GM12878 (cell line): ENCODE measurements around the gene HBQ1. TPM values are rescaled to one million over a fixed set of nuclear protein-coding genes. Genes with fewer than 3 reads are reported as not detected.
"Not testable (repeated sequence)": the region's sequence is repeated elsewhere in the genome, so short reads cannot be mapped to it uniquely, and the experiment has no call there.

Experiments used
- ATAC-seq: fragments of 200-7000 bp; cut with Tn5 transposase; 3 replicates; pipeline ENCODE4 v1.9.1; 2020; ENCODE audit warnings: mild to moderate bottlenecking, moderate library complexity
- BruUV-seq: library from RNA; stranded (reverse); fragments of 400-500 nt; replicated peaks from 2 replicates; lab custom pipeline; 2021; lab: Mats Ljungman, UMichigan
- CTCF ChIA-PET: fragments of 300-600 bp; sonication (Branson Sonifier 250); formaldehyde crosslinking; extraction: SDS; loops from one replicate; lab custom pipeline; 2021; ENCODE audit warnings: inconsistent platforms; lab: Yijun Ruan, JAX
- POLR2A ChIA-PET: fragments of 350-600 bp; formaldehyde crosslinking; extraction: SDS; loops from one replicate; lab custom pipeline; 2021; ENCODE audit warnings: inconsistent platforms; lab: Charles Lee
- RAD21 ChIA-PET: fragments of 300-600 bp; sonication (Branson Sonifier 250); formaldehyde crosslinking; loops from one replicate; lab custom pipeline; 2023; ENCODE audit warnings: antibody characterized with exemption; ENCODE audit not compliant: unreplicated experiment; lab: Charles Lee
- SMC1A ChIA-PET: fragments of 300-600 bp; sonication (Branson Sonifier 250); formaldehyde crosslinking; loops from one replicate; lab custom pipeline; 2023; ENCODE audit not compliant: unreplicated experiment, uncharacterized antibody; lab: Charles Lee
- DNase-seq: peaks from one replicate; pipeline ENCODE4 v3.0.0-alpha.2; 2011; ENCODE audit warnings: low read depth, low spot score
- FAIRE-seq: peaks from 3 replicates; lab custom pipeline; 2011; peaks lifted over from hg19 to GRCh38; lab: Jason Lieb, UNC
- H2AFZ ChIP-seq: 2 replicates; pipeline ENCODE4 v1.6.0; 2011; ENCODE audit warnings: low read depth, low read length, control low read depth; ENCODE audit not compliant: control insufficient read depth
- H3K27ac ChIP-seq: 2 replicates; pipeline ENCODE4 v1.5.1; 2011; ENCODE audit warnings: control low read depth; ENCODE audit not compliant: control insufficient read depth, insufficient read depth
- H3K27me3 ChIP-seq, 2 experiments: replicated peaks in 1 of 2; 2 replicates each; pipeline versions ENCODE4 v1.6.0 to v1.6.1; 2011; ENCODE audit warnings: low read length in 1 of 2; ENCODE audit not compliant: control insufficient read depth in 2 of 2, insufficient read depth in 2 of 2
- H3K36me3 ChIP-seq, 2 experiments: 2 replicates each; pipeline ENCODE4 v1.5.1; 2011; ENCODE audit warnings: low read length in 1 of 2; ENCODE audit not compliant: control insufficient read depth in 2 of 2, insufficient read depth in 2 of 2
- H3K4me1 ChIP-seq: 2 replicates; pipeline ENCODE4 v1.6.1; 2011; ENCODE audit warnings: mild to moderate bottlenecking, low read length, moderate library complexity, mixed read lengths; ENCODE audit not compliant: control insufficient read depth, insufficient read depth
- H3K4me2 ChIP-seq: 2 replicates; pipeline ENCODE4 v1.6.0; 2011; ENCODE audit warnings: control low read depth; ENCODE audit not compliant: control insufficient read depth, insufficient read depth
- H3K4me3 ChIP-seq: fragments of 200-600 bp; sonication (generic); 2 replicates; pipeline ENCODE4 v1.5.1; 2016
- H3K79me2 ChIP-seq: 2 replicates; pipeline ENCODE4 v1.6.0; 2011; ENCODE audit warnings: low read length; ENCODE audit not compliant: control insufficient read depth, insufficient read depth
- H3K9ac ChIP-seq: 2 replicates; pipeline ENCODE4 v1.8.0; 2011; ENCODE audit warnings: low read length, control low read depth, mixed read lengths; ENCODE audit not compliant: control insufficient read depth, insufficient read depth
- H3K9me3 ChIP-seq: replicated peaks from 3 replicates; pipeline ENCODE4 v1.5.1; 2011; ENCODE audit warnings: mild to moderate bottlenecking, low read length; ENCODE audit not compliant: control insufficient read depth, insufficient read depth
- H4K20me1 ChIP-seq: 2 replicates; pipeline ENCODE4 v1.6.0; 2011; ENCODE audit not compliant: control insufficient read depth, insufficient read depth
- POLR2A ChIP-seq: IDR thresholded peaks from 2 replicates; pipeline ENCODE4 v1.6.1; 2011; ENCODE audit warnings: low read depth, mild to moderate bottlenecking, low read length
- SIN3A ChIP-seq: IDR thresholded peaks from 2 replicates; pipeline ENCODE4 v1.6.1; 2012; ENCODE audit warnings: low read depth, low read length, improper control_type of control experiment
- WGBS: methylation state at CpG from one replicate; pipeline ENCODE4 v1.1.6; 2016; ENCODE audit warnings: low lambda C conversion rate; ENCODE audit not compliant: insufficient replicate concordance, insufficient coverage; ENCODE audit errors: missing lambda C conversion rate; 5-methylcytosine and 5-hydroxymethylcytosine counted together
- in situ Hi-C: fragments of 300-500 bp; cut with MboI; formaldehyde crosslinking; loops from 9 replicates; pipeline ENCODE4 v1.14.3; 2018; ENCODE audit warnings: mixed read lengths
- intact Hi-C: fragments of 100-400 bp; cut with micrococcal nuclease; formaldehyde crosslinking; loops from one replicate; pipeline ENCODE4 v1.14.2; 2022; ENCODE audit not compliant: unreplicated experiment
- polyA plus RNA-seq, 11 experiments: library from polyadenylated mRNA; depleted of rRNA in 4 of 11; unstranded in 6 of 11; stranded (reverse) in 5 of 11; fragments of >200 nt; fragmentation: Nextera tagmentation in 4 of 11; fragmentation: Illumina TruSeq in 1 of 11; extraction: Ambion mirVana in 4 of 11; extraction: Trizol in 1 of 11; gene quantifications; 1 replicate in 1 of 11; 2 replicates in 10 of 11; pipeline versions ENCODE4 v1.2.1 to v1.2.3, GENCODE V29; 2011 to 2016; ENCODE audit warnings: inconsistent platforms in 2 of 11, missing spikeins in 2 of 11, low read depth in 1 of 11
- total RNA-seq, 4 experiments: library from RNA; depleted of rRNA in 3 of 4; stranded (reverse); fragments of >200 nt in 3 of 4; fragmentation: Illumina TruSeq in 1 of 4; extraction: Trizol in 1 of 4; gene quantifications; 2 replicates each; pipeline versions ENCODE4 v1.2.1 to v1.2.3, GENCODE V29; 2013 to 2021
- TF ChIP-seq, protein P1 (sequence below): IDR thresholded peaks from 2 replicates; pipeline ENCODE4 v1.6.1; 2012; ENCODE audit warnings: improper control_type of control experiment, low read depth, low read length; ENCODE audit not compliant: insufficient replicate concordance
- TF ChIP-seq, protein P2 (sequence below): fragments of 450-650 bp; formaldehyde crosslinking; IDR thresholded peaks from 2 replicates; pipeline ENCODE4 v1.4.0; 2020; ENCODE audit warnings: mild to moderate bottlenecking, moderate library complexity

The HBQ1 gene
- total and polyA plus RNA-seq, 10 of the 15 experiments (the other 5 are each of a cell fraction or from before 2014, with no cell fraction given): not detected

DNA sequence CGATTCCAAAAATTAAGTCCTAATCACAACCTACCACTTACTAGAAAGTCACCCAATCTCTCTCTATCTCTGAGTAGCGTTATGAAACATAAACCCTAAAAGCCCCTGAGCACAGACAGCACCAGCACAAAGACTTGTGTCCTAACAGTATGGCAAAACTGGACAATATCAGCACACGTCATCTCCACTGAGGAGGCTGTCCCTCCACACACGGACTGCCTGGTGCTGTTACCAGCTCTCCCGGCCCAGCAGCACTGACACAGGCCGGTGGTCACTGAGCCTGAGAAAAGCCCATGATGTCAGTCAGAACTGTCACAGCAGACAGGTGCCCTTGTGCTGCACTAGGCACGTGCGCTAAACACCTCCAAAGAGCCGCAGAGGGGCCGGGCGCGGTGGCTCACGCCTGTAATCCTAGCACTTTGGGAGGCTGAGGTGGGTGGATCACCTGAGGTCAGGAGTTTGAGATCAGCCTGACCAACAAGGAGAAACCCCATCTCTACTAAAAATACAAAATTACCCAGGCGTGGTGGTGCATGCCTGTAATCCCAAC, 31.4 kb downstream of the HBQ1 start:
- H3K4me1 ChIP-seq, POLR2A ChIA-PET, DNase-seq, H3K27me3 ChIP-seq, H3K9me3 ChIP-seq, H3K9ac ChIP-seq, H3K4me3 ChIP-seq, ATAC-seq, H2AFZ ChIP-seq, in situ Hi-C loops, BruUV-seq, H3K79me2 ChIP-seq, H4K20me1 ChIP-seq, RAD21 ChIA-PET, H3K27ac ChIP-seq, FAIRE-seq, H3K4me2 ChIP-seq, intact Hi-C loops: not testable (repeated sequence)
- 0 out of 2 replicates have a peak, but pooled peaks have one; percentile 42 for TF ChIP-seq POLR2A
- 91% methylated on average over 14 of the region's 14 CpGs for WGBS
- SMC1A ChIA-PET: interaction anchor here (0.5 to 0.7 kb wide), 2 partner anchors 29 to 85 kb away, joined by 3 read pairs; no protein-coding TSS in a partner anchor
- peaks cover 16 to 21% of the 10 kb centered on the region in 2 experiments; a peak in 3 of 4 replicates for H3K36me3 ChIP-seq
- CTCF ChIA-PET: interaction anchor here (1.0 kb wide), 1 partner anchor 105 kb away, joined by 3 read pairs; no protein-coding TSS in a partner anchor

DNA sequence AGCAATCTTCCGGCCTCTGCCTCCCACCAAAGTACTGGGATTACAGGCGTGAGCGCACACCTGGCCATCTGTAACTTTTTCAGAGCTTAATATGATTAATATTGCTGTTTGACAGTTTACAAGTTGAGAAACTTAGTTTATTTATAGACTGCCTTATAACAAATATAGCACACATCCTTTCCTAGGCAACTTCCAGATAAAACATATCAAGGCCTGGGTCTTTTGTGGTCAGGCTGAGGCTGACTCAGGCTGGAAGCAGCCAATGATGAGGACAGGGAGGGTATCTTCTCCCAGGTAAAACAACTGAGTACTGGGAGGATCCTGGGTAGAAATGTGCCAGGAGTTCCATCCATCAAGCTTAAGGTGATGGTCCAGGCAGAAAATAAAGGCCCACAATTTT, 32.7 kb downstream of the HBQ1 start:
- FAIRE-seq: no peak
- no peaks in the 10 kb centered on the region for H3K4me1 ChIP-seq
- RAD21 ChIA-PET: no interaction called here
- H3K27me3 ChIP-seq: no peaks in the 10 kb centered on the region
- peaks cover 13 to 26% of the 10 kb centered on the region in 2 experiments; a peak in 3 of 4 replicates for H3K36me3 ChIP-seq
- H3K4me2 ChIP-seq: no peak overlapping the region
- intact Hi-C loops: no loop called here
- DNase-seq: no peak
- POLR2A ChIA-PET: interaction anchor here (0.9 kb wide), 1 partner anchor 13 kb away, joined by 4 read pairs; no protein-coding TSS in a partner anchor
- CTCF ChIA-PET: interaction anchor here (1.0 kb wide), 1 partner anchor 106 kb away, joined by 3 read pairs; no protein-coding TSS in a partner anchor
- WGBS: 100% methylated on average over 3 of the region's 3 CpGs
- no peak overlapping the region for H2AFZ ChIP-seq
- BruUV-seq: no TSS peak
- ATAC-seq: no peak
- no peaks in the 10 kb centered on the region for H3K9me3 ChIP-seq
- H4K20me1 ChIP-seq: no peaks in the 10 kb centered on the region; the same call in 1 of the 2 replicates
- no peaks in the 10 kb centered on the region; the same call in 1 of the 2 replicates for H3K79me2 ChIP-seq
- no peak overlapping the region for H3K27ac ChIP-seq
- no peak overlapping the region for H3K4me3 ChIP-seq
- in situ Hi-C loops: no loop called here
- SMC1A ChIA-PET: no interaction called here
- no peak overlapping the region for H3K9ac ChIP-seq
- TF ChIP-seq, protein P1, sequence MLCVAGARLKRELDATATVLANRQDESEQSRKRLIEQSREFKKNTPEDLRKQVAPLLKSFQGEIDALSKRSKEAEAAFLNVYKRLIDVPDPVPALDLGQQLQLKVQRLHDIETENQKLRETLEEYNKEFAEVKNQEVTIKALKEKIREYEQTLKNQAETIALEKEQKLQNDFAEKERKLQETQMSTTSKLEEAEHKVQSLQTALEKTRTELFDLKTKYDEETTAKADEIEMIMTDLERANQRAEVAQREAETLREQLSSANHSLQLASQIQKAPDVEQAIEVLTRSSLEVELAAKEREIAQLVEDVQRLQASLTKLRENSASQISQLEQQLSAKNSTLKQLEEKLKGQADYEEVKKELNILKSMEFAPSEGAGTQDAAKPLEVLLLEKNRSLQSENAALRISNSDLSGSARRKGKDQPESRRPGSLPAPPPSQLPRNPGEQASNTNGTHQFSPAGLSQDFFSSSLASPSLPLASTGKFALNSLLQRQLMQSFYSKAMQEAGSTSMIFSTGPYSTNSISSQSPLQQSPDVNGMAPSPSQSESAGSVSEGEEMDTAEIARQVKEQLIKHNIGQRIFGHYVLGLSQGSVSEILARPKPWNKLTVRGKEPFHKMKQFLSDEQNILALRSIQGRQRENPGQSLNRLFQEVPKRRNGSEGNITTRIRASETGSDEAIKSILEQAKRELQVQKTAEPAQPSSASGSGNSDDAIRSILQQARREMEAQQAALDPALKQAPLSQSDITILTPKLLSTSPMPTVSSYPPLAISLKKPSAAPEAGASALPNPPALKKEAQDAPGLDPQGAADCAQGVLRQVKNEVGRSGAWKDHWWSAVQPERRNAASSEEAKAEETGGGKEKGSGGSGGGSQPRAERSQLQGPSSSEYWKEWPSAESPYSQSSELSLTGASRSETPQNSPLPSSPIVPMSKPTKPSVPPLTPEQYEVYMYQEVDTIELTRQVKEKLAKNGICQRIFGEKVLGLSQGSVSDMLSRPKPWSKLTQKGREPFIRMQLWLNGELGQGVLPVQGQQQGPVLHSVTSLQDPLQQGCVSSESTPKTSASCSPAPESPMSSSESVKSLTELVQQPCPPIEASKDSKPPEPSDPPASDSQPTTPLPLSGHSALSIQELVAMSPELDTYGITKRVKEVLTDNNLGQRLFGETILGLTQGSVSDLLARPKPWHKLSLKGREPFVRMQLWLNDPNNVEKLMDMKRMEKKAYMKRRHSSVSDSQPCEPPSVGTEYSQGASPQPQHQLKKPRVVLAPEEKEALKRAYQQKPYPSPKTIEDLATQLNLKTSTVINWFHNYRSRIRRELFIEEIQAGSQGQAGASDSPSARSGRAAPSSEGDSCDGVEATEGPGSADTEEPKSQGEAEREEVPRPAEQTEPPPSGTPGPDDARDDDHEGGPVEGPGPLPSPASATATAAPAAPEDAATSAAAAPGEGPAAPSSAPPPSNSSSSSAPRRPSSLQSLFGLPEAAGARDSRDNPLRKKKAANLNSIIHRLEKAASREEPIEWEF: no peak
- TF ChIP-seq SIN3A: no peak
- TF ChIP-seq, protein P2, sequence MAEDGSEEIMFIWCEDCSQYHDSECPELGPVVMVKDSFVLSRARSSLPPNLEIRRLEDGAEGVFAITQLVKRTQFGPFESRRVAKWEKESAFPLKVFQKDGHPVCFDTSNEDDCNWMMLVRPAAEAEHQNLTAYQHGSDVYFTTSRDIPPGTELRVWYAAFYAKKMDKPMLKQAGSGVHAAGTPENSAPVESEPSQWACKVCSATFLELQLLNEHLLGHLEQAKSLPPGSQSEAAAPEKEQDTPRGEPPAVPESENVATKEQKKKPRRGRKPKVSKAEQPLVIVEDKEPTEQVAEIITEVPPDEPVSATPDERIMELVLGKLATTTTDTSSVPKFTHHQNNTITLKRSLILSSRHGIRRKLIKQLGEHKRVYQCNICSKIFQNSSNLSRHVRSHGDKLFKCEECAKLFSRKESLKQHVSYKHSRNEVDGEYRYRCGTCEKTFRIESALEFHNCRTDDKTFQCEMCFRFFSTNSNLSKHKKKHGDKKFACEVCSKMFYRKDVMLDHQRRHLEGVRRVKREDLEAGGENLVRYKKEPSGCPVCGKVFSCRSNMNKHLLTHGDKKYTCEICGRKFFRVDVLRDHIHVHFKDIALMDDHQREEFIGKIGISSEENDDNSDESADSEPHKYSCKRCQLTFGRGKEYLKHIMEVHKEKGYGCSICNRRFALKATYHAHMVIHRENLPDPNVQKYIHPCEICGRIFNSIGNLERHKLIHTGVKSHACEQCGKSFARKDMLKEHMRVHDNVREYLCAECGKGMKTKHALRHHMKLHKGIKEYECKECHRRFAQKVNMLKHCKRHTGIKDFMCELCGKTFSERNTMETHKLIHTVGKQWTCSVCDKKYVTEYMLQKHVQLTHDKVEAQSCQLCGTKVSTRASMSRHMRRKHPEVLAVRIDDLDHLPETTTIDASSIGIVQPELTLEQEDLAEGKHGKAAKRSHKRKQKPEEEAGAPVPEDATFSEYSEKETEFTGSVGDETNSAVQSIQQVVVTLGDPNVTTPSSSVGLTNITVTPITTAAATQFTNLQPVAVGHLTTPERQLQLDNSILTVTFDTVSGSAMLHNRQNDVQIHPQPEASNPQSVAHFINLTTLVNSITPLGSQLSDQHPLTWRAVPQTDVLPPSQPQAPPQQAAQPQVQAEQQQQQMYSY (CRISPR knock-in tag): no peak
